ENCODE results near the gene MCUR1.
A peak's percentile ranks its signal among the peaks of the same experiment; 100 is the strongest.
"Not testable (repeated sequence)": the region's sequence is repeated elsewhere in the genome, so short reads cannot be mapped to it uniquely, and the experiment has no call there.

MCUR1 gene

GRCh38 chr6:13778028-13778427, 36.3 kb downstream of the MCUR1 start:
- DNase-seq (ENCODE audit: low read depth in 1 of 2, low spot score in 1 of 2): no peak

GRCh38 chr6:13776602-13777001, 37.8 kb downstream of the MCUR1 start:
- no peak for DNase-seq (ENCODE audit: low read depth in 1 of 2, low spot score in 1 of 2)

GRCh38 chr6:13775466-13775865, 38.9 kb downstream of the MCUR1 start:
- not testable (repeated sequence) for DNase-seq (ENCODE audit: low read depth in 1 of 2, low spot score in 1 of 2)

GRCh38 chr6:13772358-13773030, 41.9 kb downstream of the MCUR1 start:
- DNase-seq (ENCODE audit: low read depth in 1 of 2, low spot score in 1 of 2): not testable (repeated sequence)

- no peak for DNase-seq (ENCODE audit: low read depth in 1 of 2, low spot score in 1 of 2)
Measured at GRCh38 chr6:13769655-13770053, 44.7 kb downstream of the MCUR1 start.

GRCh38 chr6:13769034-13769654, 45.2 kb downstream of the MCUR1 start:
- DNase-seq (ENCODE audit: low read depth in 1 of 2, low spot score in 1 of 2): no peak

GRCh38 chr6:13767121-13767808, 47.1 kb downstream of the MCUR1 start:
- no peak for DNase-seq (ENCODE audit: low read depth in 1 of 2, low spot score in 1 of 2)

- DNase-seq (ENCODE audit: low read depth in 1 of 2, low spot score in 1 of 2): no peak
Measured at GRCh38 chr6:13766201-13766634, 48.1 kb downstream of the MCUR1 start.

GRCh38 chr6:13765570-13765969, 48.8 kb downstream of the MCUR1 start:
- DNase-seq (ENCODE audit: low read depth in 1 of 2, low spot score in 1 of 2): no peak

GRCh38 chr6:13764996-13765395, 49.4 kb downstream of the MCUR1 start:
- DNase-seq (ENCODE audit: low read depth in 1 of 2, low spot score in 1 of 2): no peak

- peak in 1 of 2 donors; percentile 30 for DNase-seq (ENCODE audit: low read depth in 1 of 2, low spot score in 1 of 2)
Measured at GRCh38 chr6:13763740-13764381, 50.5 kb downstream of the MCUR1 start.

- DNase-seq (ENCODE audit: low read depth in 1 of 2, low spot score in 1 of 2): peak in 1 of 2 donors; percentile 15
Measured at GRCh38 chr6:13762611-13763441, 51.5 kb downstream of the MCUR1 start.

GRCh38 chr6:13761361-13762036, 52.9 kb downstream of the MCUR1 start:
- DNase-seq (ENCODE audit: low read depth in 1 of 2, low spot score in 1 of 2): no peak

- no peak for DNase-seq (ENCODE audit: low read depth in 1 of 2, low spot score in 1 of 2)
Measured at GRCh38 chr6:13760307-13761304, 53.8 kb downstream of the MCUR1 start.

GRCh38 chr6:13759025-13759424, 55.3 kb downstream of the MCUR1 start:
- DNase-seq (ENCODE audit: low read depth in 1 of 2, low spot score in 1 of 2): no peak

GRCh38 chr6:13754644-13755043, 59.7 kb downstream of the MCUR1 start:
- DNase-seq (ENCODE audit: low read depth in 1 of 2, low spot score in 1 of 2): no peak

GRCh38 chr6:13743736-13744127, 70.6 kb downstream of the MCUR1 start:
- DNase-seq (ENCODE audit: low read depth in 1 of 2, low spot score in 1 of 2): no peak

GRCh38 chr6:13742961-13743735, 71.2 kb downstream of the MCUR1 start:
- DNase-seq (ENCODE audit: low read depth in 1 of 2, low spot score in 1 of 2): no peak

Measured in activated CD4-positive, alpha-beta T cell treated with anti-CD3 and anti-CD28 coated beads, Interleukin-2, amount 50 U/mL, for 24 hours (primary cell).